Liver (tissue), 9 donors: ENCODE data around the gene TJP1. TPM values are rescaled to one million over a fixed set of nuclear protein-coding genes. Genes with fewer than 3 reads are reported as not detected.

Experiments
- DNase-seq: peaks from one replicate; pipeline ENCODE4 v3.0.0-alpha.2; 2017; ENCODE audit warnings: low spot score
- H3K27ac ChIP-seq, 2 donors: one replicate each; pipeline ENCODE4 v1.7.0; 2013; ENCODE audit warnings: inconsistent platforms in 2 of 2, low read length in 2 of 2, control low read depth in 1 of 2, low read depth in 1 of 2, mild to moderate bottlenecking in 1 of 2
- H3K27me3 ChIP-seq, 4 donors: one replicate each; pipeline versions ENCODE4 v1.6.1 to v1.7.0; 2013; ENCODE audit warnings: low read length in 3 of 4, inconsistent platforms in 1 of 4, mild to moderate bottlenecking in 1 of 4, moderate library complexity in 1 of 4; ENCODE audit not compliant: control insufficient read depth in 4 of 4, insufficient read depth in 4 of 4
- H3K36me3 ChIP-seq, 4 donors: one replicate each; pipeline versions ENCODE4 v1.6.1 to v1.7.0; 2013; ENCODE audit warnings: low read length in 3 of 4, mild to moderate bottlenecking in 3 of 4, low read depth in 1 of 4, moderate library complexity in 1 of 4; ENCODE audit not compliant: control insufficient read depth in 4 of 4, insufficient read depth in 3 of 4
- H3K4me1 ChIP-seq, 4 donors: one replicate each; pipeline versions ENCODE4 v1.6.1 to v1.7.0; 2013; ENCODE audit warnings: low read length in 3 of 4, mild to moderate bottlenecking in 3 of 4, moderate library complexity in 1 of 4; ENCODE audit not compliant: control insufficient read depth in 4 of 4, insufficient read depth in 4 of 4
- H3K4me3 ChIP-seq, 3 donors: one replicate each; pipeline versions ENCODE4 v1.6.1 to v1.7.0; 2013; ENCODE audit warnings: low read length in 3 of 3, control low read depth in 1 of 3, low read depth in 1 of 3, mild to moderate bottlenecking in 1 of 3
- H3K9ac ChIP-seq, 2 donors: one replicate each; pipeline ENCODE4 v1.7.0; 2013; ENCODE audit warnings: low read length in 2 of 2, mild to moderate bottlenecking in 2 of 2, moderate library complexity in 2 of 2, control low read depth in 1 of 2, low read depth in 1 of 2
- H3K9me3 ChIP-seq, 4 donors: one replicate each; pipeline versions ENCODE4 v1.6.1 to v1.7.0; 2013; ENCODE audit warnings: low read length in 3 of 4; ENCODE audit not compliant: control insufficient read depth in 4 of 4
- EGR1 ChIP-seq, 2 donors: IDR thresholded peaks; 2 replicates each; pipeline ENCODE4 v1.6.1; 2016 to 2018; ENCODE audit warnings: antibody characterized with exemption in 2 of 2, low read depth in 2 of 2
- FOXA1 ChIP-seq: IDR thresholded peaks from 2 replicates; pipeline ENCODE4 v1.6.1; 2016; ENCODE audit warnings: antibody characterized with exemption
- FOXA2 ChIP-seq: IDR thresholded peaks from 2 replicates; pipeline ENCODE4 v1.6.1; 2016; ENCODE audit warnings: antibody characterized with exemption
- GABPA ChIP-seq, 2 donors: IDR thresholded peaks in 1 of 2; conservative IDR thresholded peaks in 1 of 2; 2 replicates each; pipeline ENCODE4 v1.6.1; 2016; ENCODE audit warnings: antibody characterized with exemption in 2 of 2, mild to moderate bottlenecking in 1 of 2, moderate library complexity in 1 of 2
- HNF4A ChIP-seq, 2 donors: conservative IDR thresholded peaks; 2 replicates each; pipeline ENCODE4 v1.6.1; 2016; ENCODE audit warnings: antibody characterized with exemption in 2 of 2, mild to moderate bottlenecking in 2 of 2
- HNF4G ChIP-seq: IDR thresholded peaks from 2 replicates; pipeline ENCODE4 v1.6.1; 2016; ENCODE audit warnings: antibody characterized with exemption
- JUND ChIP-seq, 2 donors: IDR thresholded peaks; 2 replicates each; pipeline ENCODE4 v1.6.1; 2016; ENCODE audit warnings: antibody characterized with exemption in 2 of 2
- NR2F2 ChIP-seq: IDR thresholded peaks from 2 replicates; pipeline ENCODE4 v1.6.1; 2016; ENCODE audit warnings: antibody characterized with exemption
- RAD21 ChIP-seq, 2 donors: IDR thresholded peaks; 2 replicates each; pipeline ENCODE4 v1.6.1; 2016; ENCODE audit warnings: antibody characterized with exemption in 2 of 2, mild to moderate bottlenecking in 2 of 2
- RXRA ChIP-seq, 2 donors: IDR thresholded peaks; 2 replicates each; pipeline ENCODE4 v1.6.1; 2017 to 2018; ENCODE audit warnings: antibody characterized with exemption in 2 of 2, mild to moderate bottlenecking in 1 of 2
- SP1 ChIP-seq: IDR thresholded peaks from 2 replicates; pipeline ENCODE4 v1.6.1; 2018; ENCODE audit warnings: antibody characterized with exemption, mild to moderate bottlenecking
- TAF1 ChIP-seq: conservative IDR thresholded peaks from 2 replicates; pipeline ENCODE4 v1.6.1; 2016; ENCODE audit warnings: antibody characterized with exemption, mild to moderate bottlenecking
- YY1 ChIP-seq: IDR thresholded peaks from 2 replicates; pipeline ENCODE4 v1.6.1; 2016; ENCODE audit warnings: antibody characterized with exemption, mild to moderate bottlenecking
- WGBS: extraction: QIAGEN DNeasy Blood & Tissue Kit; methylation state at CpG from one replicate; pipeline ENCODE4 v1.1.7; 2013; 5-methylcytosine and 5-hydroxymethylcytosine counted together
- polyA plus RNA-seq, 2 donors: library from polyadenylated mRNA; stranded (reverse) in 1 of 2; unstranded in 1 of 2; fragments of 200-250 nt in 1 of 2; fragments of >200 nt in 1 of 2; fragmentation: Nextera tagmentation in 1 of 2; extraction: Ambion mirVana in 1 of 2; gene quantifications; one replicate each; pipeline versions ENCODE4 v1.2.1 to v1.2.3, GENCODE V29; 2013 to 2015
- total RNA-seq, 2 donors: library from RNA; depleted of rRNA; stranded (reverse); fragments of >200 nt; gene quantifications; one replicate each; pipeline ENCODE4 v1.2.3, GENCODE V29; 2014
- TF ChIP-seq, protein P1 (sequence below): IDR thresholded peaks from 2 replicates; pipeline ENCODE4 v1.6.1; 2016; ENCODE audit warnings: antibody characterized with exemption
- TF ChIP-seq, protein P2 (sequence below): fragments of 150-350 bp; IDR thresholded peaks from 2 replicates; pipeline ENCODE4 v1.5.1; 2017; ENCODE audit warnings: improper control_type of control experiment, low read depth, low read length; ENCODE audit not compliant: missing input control
- TF ChIP-seq, protein P3 (sequence below): IDR thresholded peaks from 2 replicates; pipeline ENCODE4 v1.6.1; 2016; ENCODE audit warnings: antibody characterized with exemption, mild to moderate bottlenecking
- TF ChIP-seq, protein P4 (sequence below): IDR thresholded peaks from 2 replicates; pipeline ENCODE4 v1.6.1; 2016; ENCODE audit warnings: antibody characterized with exemption
- donor health status: healthy.
- donor health status: healthy.
- donor health status: healthy.
- donor health status: healthy.
- donor health status: healthy.

Gene TJP1
- total and polyA plus RNA-seq, 4 donors = 12.6 to 40.4 (median 16.9) TPM

DNA sequence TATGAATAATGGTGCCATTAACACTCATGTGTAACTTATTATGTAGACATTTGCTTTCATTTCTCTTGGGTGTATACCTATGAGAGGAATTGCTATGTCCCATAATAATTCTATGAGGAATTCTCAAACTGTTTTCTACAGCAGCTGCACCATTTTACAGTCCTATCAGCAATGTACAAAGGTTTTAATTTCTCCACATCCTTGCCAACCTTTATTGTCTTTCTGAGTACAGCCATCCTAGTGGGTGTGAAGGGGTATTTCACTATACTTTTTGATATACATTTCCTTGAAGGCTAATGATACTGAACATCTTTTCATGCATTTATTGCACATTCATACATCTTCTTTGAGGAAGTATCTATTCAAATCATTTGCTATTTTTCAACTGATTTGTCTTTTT is 34.5 kb downstream of the TJP1 start:
- H3K4me1 ChIP-seq = peaks cover 0 to 11% (median 5%) of the 10 kb centered on the region in 4 donors
- H3K36me3 ChIP-seq = no peaks in the 10 kb centered on the region
- H3K4me3 ChIP-seq = no peak overlapping the region
- no peak overlapping the region for H3K27ac ChIP-seq
- no peak overlapping the region for H3K9ac ChIP-seq
- TF ChIP-seq FOXA2 (no peak), TAF1 (no peak), JUND (IDR thresholded peaks at IDR 0.05) (no peak), RAD21 (IDR thresholded peaks at IDR 0.05) (no peak), HNF4A (conservative IDR thresholded peaks at IDR 0.05) (no peak), YY1 (no peak), GABPA (IDR thresholded peaks at IDR 0.05 in 1 of 2, conservative IDR thresholded peaks at IDR 0.05 in 1 of 2) (no peak), HNF4G (no peak), FOXA1 (no peak), NR2F2 (no peak)
- TF ChIP-seq, protein P1, sequence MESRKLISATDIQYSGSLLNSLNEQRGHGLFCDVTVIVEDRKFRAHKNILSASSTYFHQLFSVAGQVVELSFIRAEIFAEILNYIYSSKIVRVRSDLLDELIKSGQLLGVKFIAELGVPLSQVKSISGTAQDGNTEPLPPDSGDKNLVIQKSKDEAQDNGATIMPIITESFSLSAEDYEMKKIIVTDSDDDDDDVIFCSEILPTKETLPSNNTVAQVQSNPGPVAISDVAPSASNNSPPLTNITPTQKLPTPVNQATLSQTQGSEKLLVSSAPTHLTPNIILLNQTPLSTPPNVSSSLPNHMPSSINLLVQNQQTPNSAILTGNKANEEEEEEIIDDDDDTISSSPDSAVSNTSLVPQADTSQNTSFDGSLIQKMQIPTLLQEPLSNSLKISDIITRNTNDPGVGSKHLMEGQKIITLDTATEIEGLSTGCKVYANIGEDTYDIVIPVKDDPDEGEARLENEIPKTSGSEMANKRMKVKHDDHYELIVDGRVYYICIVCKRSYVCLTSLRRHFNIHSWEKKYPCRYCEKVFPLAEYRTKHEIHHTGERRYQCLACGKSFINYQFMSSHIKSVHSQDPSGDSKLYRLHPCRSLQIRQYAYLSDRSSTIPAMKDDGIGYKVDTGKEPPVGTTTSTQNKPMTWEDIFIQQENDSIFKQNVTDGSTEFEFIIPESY = no peak
- TF ChIP-seq, protein P2, sequence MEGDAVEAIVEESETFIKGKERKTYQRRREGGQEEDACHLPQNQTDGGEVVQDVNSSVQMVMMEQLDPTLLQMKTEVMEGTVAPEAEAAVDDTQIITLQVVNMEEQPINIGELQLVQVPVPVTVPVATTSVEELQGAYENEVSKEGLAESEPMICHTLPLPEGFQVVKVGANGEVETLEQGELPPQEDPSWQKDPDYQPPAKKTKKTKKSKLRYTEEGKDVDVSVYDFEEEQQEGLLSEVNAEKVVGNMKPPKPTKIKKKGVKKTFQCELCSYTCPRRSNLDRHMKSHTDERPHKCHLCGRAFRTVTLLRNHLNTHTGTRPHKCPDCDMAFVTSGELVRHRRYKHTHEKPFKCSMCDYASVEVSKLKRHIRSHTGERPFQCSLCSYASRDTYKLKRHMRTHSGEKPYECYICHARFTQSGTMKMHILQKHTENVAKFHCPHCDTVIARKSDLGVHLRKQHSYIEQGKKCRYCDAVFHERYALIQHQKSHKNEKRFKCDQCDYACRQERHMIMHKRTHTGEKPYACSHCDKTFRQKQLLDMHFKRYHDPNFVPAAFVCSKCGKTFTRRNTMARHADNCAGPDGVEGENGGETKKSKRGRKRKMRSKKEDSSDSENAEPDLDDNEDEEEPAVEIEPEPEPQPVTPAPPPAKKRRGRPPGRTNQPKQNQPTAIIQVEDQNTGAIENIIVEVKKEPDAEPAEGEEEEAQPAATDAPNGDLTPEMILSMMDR = no peak
- TF ChIP-seq, protein P3, sequence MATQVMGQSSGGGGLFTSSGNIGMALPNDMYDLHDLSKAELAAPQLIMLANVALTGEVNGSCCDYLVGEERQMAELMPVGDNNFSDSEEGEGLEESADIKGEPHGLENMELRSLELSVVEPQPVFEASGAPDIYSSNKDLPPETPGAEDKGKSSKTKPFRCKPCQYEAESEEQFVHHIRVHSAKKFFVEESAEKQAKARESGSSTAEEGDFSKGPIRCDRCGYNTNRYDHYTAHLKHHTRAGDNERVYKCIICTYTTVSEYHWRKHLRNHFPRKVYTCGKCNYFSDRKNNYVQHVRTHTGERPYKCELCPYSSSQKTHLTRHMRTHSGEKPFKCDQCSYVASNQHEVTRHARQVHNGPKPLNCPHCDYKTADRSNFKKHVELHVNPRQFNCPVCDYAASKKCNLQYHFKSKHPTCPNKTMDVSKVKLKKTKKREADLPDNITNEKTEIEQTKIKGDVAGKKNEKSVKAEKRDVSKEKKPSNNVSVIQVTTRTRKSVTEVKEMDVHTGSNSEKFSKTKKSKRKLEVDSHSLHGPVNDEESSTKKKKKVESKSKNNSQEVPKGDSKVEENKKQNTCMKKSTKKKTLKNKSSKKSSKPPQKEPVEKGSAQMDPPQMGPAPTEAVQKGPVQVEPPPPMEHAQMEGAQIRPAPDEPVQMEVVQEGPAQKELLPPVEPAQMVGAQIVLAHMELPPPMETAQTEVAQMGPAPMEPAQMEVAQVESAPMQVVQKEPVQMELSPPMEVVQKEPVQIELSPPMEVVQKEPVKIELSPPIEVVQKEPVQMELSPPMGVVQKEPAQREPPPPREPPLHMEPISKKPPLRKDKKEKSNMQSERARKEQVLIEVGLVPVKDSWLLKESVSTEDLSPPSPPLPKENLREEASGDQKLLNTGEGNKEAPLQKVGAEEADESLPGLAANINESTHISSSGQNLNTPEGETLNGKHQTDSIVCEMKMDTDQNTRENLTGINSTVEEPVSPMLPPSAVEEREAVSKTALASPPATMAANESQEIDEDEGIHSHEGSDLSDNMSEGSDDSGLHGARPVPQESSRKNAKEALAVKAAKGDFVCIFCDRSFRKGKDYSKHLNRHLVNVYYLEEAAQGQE = no peak
- no peak for DNase-seq
- H3K27me3 ChIP-seq = no peaks in the 10 kb centered on the region
- no peaks in the 10 kb centered on the region for H3K9me3 ChIP-seq

DNA sequence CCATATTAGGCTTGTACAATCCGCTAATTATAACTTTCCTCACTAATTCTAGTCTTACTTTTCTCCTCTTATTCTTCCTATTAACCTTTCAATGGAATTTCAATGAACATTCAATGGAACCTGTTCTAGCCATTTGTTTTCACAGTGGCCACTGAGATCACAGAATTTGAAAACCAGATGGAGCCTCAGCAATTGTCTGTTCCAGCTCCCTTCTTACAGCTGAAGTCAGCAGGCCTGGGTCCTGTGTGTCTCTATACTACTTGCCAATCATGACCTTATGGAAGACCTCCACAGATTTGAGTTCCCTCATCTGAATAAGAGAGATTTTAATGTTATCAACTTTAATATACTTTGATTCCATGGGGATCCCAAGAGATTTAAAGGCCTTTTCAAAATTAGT is 36.6 kb downstream of the TJP1 start:
- no peak overlapping the region for H3K9ac ChIP-seq
- TF ChIP-seq, protein P4, sequence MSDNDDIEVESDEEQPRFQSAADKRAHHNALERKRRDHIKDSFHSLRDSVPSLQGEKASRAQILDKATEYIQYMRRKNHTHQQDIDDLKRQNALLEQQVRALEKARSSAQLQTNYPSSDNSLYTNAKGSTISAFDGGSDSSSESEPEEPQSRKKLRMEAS = no peak
- no peak for TF ChIP-seq HNF4G
- no peak for TF ChIP-seq YY1
- TF ChIP-seq NR2F2 = no peak
- TF ChIP-seq RAD21 (IDR thresholded peaks at IDR 0.05) = no peak
- TF ChIP-seq, protein P2 = no peak
- TF ChIP-seq EGR1 (IDR thresholded peaks at IDR 0.05; ENCODE audit: low read depth in 2 of 2) = no peak
- no peak for TF ChIP-seq FOXA2
- no peak for TF ChIP-seq RXRA (IDR thresholded peaks at IDR 0.05)
- TF ChIP-seq, protein P3 = no peak
- no peak for TF ChIP-seq JUND (IDR thresholded peaks at IDR 0.05)
- TF ChIP-seq FOXA1 = no peak
- no peak for TF ChIP-seq SP1
- H3K27me3 ChIP-seq = no peaks in the 10 kb centered on the region
- no peak overlapping the region for H3K4me3 ChIP-seq
- no peaks in the 10 kb centered on the region for H3K9me3 ChIP-seq
- no peak overlapping the region for H3K27ac ChIP-seq
- H3K36me3 ChIP-seq = no peaks in the 10 kb centered on the region
- DNase-seq = no peak
- whole genome bisulfite sequencing = 93% methylated on average over 1 of the region's 1 CpG
- H3K4me1 ChIP-seq = peaks cover 0 to 11% (median 5%) of the 10 kb centered on the region in 4 donors
